NCI-H774 (cell line): Measurements from ENCODE around the gene ABTB2.

Experiments used
- DNase-seq: peaks from one replicate; lab custom pipeline; 2025; lab: John Stamatoyannopoulos, UW

Gene ABTB2

GRCh38 chr11:34238533-34238932 lies 119.3 kb downstream of the ABTB2 start:
- no peak for DNase-seq

- no peak for DNase-seq
Observed at GRCh38 chr11:34236572-34236971, 121.2 kb downstream of the ABTB2 start.

- no peak for DNase-seq
Observed at GRCh38 chr11:34235591-34236071, 122.2 kb downstream of the ABTB2 start.

- DNase-seq: no peak
Observed at GRCh38 chr11:34235189-34235588, 122.6 kb downstream of the ABTB2 start.

GRCh38 chr11:34234086-34234740 lies 123.6 kb downstream of the ABTB2 start:
- DNase-seq: no peak

GRCh38 chr11:34233215-34233614 lies 124.6 kb downstream of the ABTB2 start:
- DNase-seq: no peak

- DNase-seq: no peak
Observed at GRCh38 chr11:34232807-34233206, 125.0 kb downstream of the ABTB2 start.

- DNase-seq: no peak
Observed at GRCh38 chr11:34226210-34226609, 131.6 kb downstream of the ABTB2 start.

- DNase-seq: no peak
Observed at GRCh38 chr11:34225091-34225490, 132.7 kb downstream of the ABTB2 start.

- DNase-seq: no peak
Observed at GRCh38 chr11:34224434-34224966, 133.3 kb downstream of the ABTB2 start.

- no peak for DNase-seq
Observed at GRCh38 chr11:34223907-34224306, 133.9 kb downstream of the ABTB2 start.

GRCh38 chr11:34223021-34223813 lies 134.6 kb downstream of the ABTB2 start:
- DNase-seq: no peak

- no peak for DNase-seq
Observed at GRCh38 chr11:34222030-34222429, 135.8 kb downstream of the ABTB2 start.

GRCh38 chr11:34219941-34220370 lies 137.9 kb downstream of the ABTB2 start:
- no peak for DNase-seq

- DNase-seq: no peak
Observed at GRCh38 chr11:34219279-34219678, 138.5 kb downstream of the ABTB2 start.

GRCh38 chr11:34218756-34219155 lies 139.1 kb downstream of the ABTB2 start:
- peak; percentile 8 for DNase-seq

- no peak for DNase-seq
Observed at GRCh38 chr11:34218067-34218466, 139.7 kb downstream of the ABTB2 start.

GRCh38 chr11:34216706-34217105 lies 141.1 kb downstream of the ABTB2 start:
- no peak for DNase-seq

GRCh38 chr11:34215806-34216453 lies 141.9 kb downstream of the ABTB2 start:
- no peak for DNase-seq

- DNase-seq: no peak
Observed at GRCh38 chr11:34214961-34215805, 142.6 kb downstream of the ABTB2 start.

GRCh38 chr11:34213366-34213765 lies 144.4 kb downstream of the ABTB2 start:
- DNase-seq: no peak

GRCh38 chr11:34212566-34212965 lies 145.2 kb downstream of the ABTB2 start:
- no peak for DNase-seq
